Femur (tissue), 1 donor: ENCODE measurements around the gene SYNPO2.
A peak's percentile ranks its signal among the peaks of the same experiment; 100 is the strongest.

Source experiments
- DNase-seq: peaks from one replicate; pipeline ENCODE4 v3.0.0-alpha.2; 2017

The SYNPO2 gene

GRCh38 chr4:118879409-118879808 lies 9.2 kb upstream of the SYNPO2 start:
- DNase-seq = no peak

GRCh38 chr4:118881512-118882146 lies 7.0 kb upstream of the SYNPO2 start:
- no peak for DNase-seq

GRCh38 chr4:118883861-118884260 lies 4.8 kb upstream of the SYNPO2 start:
- DNase-seq = no peak

- no peak for DNase-seq
Measured at GRCh38 chr4:118884716-118885115, 3.9 kb upstream of the SYNPO2 start.

- DNase-seq = no peak
Measured at GRCh38 chr4:118889312-118889691, 648 bp downstream of the SYNPO2 start.

- DNase-seq = no peak
Measured at GRCh38 chr4:118894034-118894433, 5.4 kb downstream of the SYNPO2 start.

- no peak for DNase-seq
Measured at GRCh38 chr4:118898221-118898620, 9.6 kb downstream of the SYNPO2 start.

- no peak for DNase-seq
Measured at GRCh38 chr4:118898684-118899138, 10.1 kb downstream of the SYNPO2 start.

GRCh38 chr4:118904418-118904817 lies 15.8 kb downstream of the SYNPO2 start:
- DNase-seq = no peak

GRCh38 chr4:118904935-118905334 lies 16.3 kb downstream of the SYNPO2 start:
- no peak for DNase-seq

- no peak for DNase-seq
Measured at GRCh38 chr4:118905566-118905965, 16.9 kb downstream of the SYNPO2 start.

GRCh38 chr4:118909173-118909956 lies 20.7 kb downstream of the SYNPO2 start:
- no peak for DNase-seq

- DNase-seq = no peak
Measured at GRCh38 chr4:118910221-118910620, 21.6 kb downstream of the SYNPO2 start.

GRCh38 chr4:118911238-118911703 lies 22.6 kb downstream of the SYNPO2 start:
- no peak for DNase-seq

GRCh38 chr4:118915468-118915867 lies 26.8 kb downstream of the SYNPO2 start:
- no peak for DNase-seq

GRCh38 chr4:118916691-118917289 lies 28.1 kb downstream of the SYNPO2 start:
- DNase-seq = no peak

GRCh38 chr4:118917582-118917981 lies 28.9 kb downstream of the SYNPO2 start:
- no peak for DNase-seq

- DNase-seq = no peak
Measured at GRCh38 chr4:118918388-118918787, 29.7 kb downstream of the SYNPO2 start.

GRCh38 chr4:118920247-118920646 lies 31.6 kb downstream of the SYNPO2 start:
- DNase-seq = no peak

GRCh38 chr4:118921786-118922185 lies 33.1 kb downstream of the SYNPO2 start:
- DNase-seq = no peak

- DNase-seq = no peak
Measured at GRCh38 chr4:118923891-118924290, 35.2 kb downstream of the SYNPO2 start.

GRCh38 chr4:118927974-118928373 lies 39.3 kb downstream of the SYNPO2 start:
- peak; percentile 37 for DNase-seq

GRCh38 chr4:118930255-118930654 lies 41.6 kb downstream of the SYNPO2 start:
- no peak for DNase-seq

GRCh38 chr4:118931786-118932185 lies 43.1 kb downstream of the SYNPO2 start:
- DNase-seq = no peak
